NCI-H2107 treated with DMSO at 0.1 percent for 48 hours (cell line): ENCODE results near the gene RBM33.
A peak's percentile ranks its signal among the peaks of the same experiment; 100 is the strongest.

Experiments used
- DNase-seq: peaks from one replicate; lab custom pipeline; 2025; ENCODE audit not compliant: unreplicated experiment; lab: John Stamatoyannopoulos, UW

Gene RBM33

GRCh38 chr7:155717010-155717744, 72.7 kb downstream of the RBM33 start:
- no peak for DNase-seq

GRCh38 chr7:155721056-155721455, 76.6 kb downstream of the RBM33 start:
- no peak for DNase-seq

DNA sequence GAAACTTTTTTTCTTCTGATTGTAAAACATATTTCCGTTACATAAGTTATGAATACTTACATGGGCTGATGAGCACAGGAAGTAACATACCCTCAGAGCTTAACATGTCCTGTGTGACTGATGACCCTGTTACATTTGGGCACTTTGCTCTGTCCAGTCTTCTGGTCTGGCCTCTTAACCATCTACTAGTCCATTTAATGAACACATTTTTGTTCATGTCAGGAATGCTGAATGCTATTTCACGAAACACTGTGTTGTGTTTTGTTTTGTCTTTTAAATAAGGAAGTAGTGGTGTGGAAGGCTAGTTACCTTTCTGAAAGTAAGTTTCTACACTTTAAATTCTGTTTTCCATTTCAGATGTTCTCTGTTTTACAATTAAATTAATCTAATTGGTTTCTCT, 77.7 kb downstream of the RBM33 start:
- no peak for DNase-seq

DNA sequence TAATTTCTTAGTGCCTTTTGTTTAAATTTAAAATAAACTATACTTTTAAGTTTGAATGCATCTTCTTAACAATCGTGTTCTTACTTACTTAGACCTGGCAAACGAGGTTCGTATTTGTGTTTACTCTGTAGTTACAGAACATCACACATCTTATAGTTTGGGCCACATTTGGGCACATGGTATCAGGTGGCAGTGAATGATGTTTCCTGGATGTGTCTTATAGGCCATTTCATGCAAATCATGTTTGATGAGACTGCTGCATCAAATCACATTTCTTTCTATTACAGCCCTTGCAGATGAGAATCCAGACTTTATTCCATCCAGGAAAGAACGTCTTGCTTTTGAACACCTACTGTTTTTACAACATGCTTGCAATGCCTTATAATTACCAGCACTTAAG, 78.5 kb downstream of the RBM33 start:
- DNase-seq = no peak

DNA sequence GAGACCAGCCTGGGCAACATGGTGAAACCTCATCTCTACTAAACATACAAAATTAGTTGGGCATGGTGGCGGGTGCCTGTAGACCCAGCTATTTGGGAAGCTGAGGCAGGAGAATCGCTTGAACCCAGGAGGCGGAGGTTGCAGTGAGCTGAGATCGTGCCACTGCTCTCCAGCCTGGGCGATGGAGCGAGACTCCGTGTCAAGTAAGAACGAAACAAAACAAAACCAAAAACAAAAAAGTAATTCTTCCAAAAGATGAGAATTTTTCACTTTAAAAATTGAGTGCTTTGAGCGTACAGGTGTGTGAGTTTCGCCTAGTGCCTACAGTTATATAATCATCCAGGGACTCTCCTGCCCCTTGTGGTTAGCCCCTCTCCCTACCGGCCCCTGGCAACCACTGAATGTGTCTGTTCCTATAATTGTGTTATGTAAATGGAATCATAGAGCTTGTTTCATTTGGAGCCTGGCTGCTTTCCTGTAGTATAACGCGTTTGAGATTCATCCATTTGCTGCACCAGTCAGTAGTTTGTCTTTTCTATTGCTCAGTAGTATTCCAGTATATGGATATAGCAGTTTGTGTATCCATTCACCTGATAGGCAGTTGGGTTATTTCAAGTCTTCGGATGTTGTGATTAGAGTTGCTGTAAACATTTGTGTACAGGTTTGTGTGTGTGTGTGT, 80.0 kb downstream of the RBM33 start:
- DNase-seq = no peak

GRCh38 chr7:155725006-155725355, 80.5 kb downstream of the RBM33 start:
- DNase-seq = no peak

GRCh38 chr7:155727616-155728015, 83.2 kb downstream of the RBM33 start:
- DNase-seq = no peak

DNA sequence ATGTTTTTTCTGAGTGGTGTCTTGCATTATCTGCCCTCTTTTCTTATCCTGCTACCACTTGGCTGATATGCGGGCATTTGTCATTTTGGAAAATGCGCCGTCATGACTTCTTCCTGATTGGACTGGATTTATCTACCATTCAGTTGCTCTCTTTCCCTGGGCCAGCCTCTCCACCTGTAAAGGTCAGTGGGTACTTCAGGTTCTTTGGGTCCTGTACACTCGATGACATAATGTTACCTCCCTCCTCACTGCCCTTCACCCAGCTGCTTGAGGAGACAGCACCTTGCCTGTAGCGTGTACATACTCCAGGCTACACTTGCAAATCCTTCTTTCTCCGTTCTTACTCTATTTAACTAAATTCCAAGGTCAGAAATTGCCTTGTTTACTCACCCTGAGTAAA, 83.7 kb downstream of the RBM33 start:
- DNase-seq = no peak

DNA sequence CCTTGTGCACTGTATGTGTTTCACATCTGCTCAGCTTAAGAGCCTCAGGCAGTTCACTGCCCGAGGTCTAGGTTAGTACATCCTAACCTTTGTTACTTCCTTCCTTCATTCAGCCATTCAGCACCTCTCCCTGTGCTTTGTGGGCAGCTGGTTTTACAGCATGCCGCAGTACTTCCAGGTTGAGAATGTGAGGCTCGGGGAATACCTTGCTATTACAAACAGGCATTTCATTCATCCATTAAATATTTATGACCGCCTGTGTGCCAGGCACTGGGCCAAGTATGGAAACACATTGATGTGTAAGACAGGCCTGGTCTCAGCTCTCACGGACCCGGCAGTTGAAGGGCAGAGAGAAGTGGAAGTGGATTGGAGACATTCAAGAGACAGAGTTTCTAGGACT, 85.4 kb downstream of the RBM33 start:
- no peak for DNase-seq

GRCh38 chr7:155731380-155731779, 86.9 kb downstream of the RBM33 start:
- DNase-seq = no peak

- DNase-seq = no peak
These were observed 87.4 kb downstream of the RBM33 start for GRCh38 chr7:155731871-155732270.

- DNase-seq = no peak
These were observed 87.8 kb downstream of the RBM33 start for GRCh38 chr7:155732286-155732685.

DNA sequence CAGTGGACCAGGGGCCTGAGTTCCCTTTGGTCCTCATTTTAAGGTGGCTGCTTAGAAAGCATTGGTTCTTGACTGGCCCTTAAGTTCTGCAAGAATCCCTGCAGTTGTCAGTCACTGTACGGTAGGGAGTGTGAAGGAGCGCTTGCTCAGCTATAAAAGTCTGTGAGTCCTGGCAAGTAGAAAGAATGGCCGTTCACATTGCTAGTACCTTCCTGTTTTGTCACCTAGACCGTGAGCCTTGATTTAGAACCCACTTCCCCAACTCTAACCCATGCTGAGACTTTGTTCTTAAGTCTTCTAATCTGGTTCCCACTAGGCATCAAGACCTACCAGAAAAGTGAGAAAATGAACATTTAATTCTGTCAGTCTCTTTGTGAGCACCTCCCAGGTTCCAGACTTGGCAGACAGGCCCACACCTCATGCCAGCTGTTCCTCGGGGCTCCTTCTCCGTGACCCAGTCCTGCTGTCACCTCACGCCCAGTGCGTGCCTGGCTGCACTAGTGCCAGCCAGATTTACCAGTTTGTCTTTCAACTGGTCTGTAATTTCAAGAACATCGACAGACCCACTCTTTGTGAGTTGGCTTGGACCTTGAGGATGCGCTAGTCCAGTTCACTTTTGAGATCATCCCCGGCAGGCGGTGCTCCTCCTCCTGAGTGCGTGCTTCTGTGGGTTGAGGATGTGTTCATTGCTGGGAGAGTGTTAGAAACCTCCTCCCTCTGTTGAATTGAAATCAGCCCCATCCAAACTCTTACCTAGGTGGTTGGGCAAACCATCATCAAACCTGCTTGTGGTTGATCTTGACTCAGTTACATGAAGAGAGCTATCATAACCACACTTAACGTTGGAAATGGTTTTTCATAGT, 89.4 kb downstream of the RBM33 start:
- DNase-seq = no peak

- DNase-seq = no peak
These were observed 90.0 kb downstream of the RBM33 start for GRCh38 chr7:155734445-155734809.

DNA sequence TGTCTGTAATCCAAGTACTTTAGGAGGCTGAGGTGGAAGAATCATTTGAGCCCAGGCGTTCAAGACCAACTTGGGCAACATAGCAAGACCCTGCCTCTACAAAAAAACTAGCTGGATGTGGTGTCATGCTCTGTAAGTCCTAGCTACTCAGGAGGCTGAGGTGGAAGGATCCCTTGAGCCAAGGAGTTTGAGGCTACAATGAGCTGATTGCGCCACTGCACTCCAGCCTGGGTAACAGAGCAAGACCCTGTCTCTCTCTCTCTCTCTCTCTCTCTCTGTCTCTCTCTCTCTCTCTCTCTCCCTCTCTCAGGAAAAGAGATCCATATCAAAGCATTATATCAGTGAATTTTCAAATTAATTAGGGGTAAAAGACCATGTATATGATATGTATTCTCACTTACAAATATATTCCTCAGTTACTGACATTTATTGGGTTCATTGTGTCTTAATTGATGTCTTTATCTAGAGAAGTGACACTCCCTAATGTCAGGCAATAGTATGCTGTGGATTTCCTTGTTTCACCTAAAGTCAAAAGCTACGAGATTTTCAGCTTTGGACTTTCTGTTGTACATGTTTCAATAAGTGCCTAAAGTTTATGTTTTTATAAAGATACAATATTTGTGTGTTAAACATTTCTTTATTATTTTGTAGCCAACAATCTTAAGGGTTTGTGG, 91.1 kb downstream of the RBM33 start:
- DNase-seq = no peak

GRCh38 chr7:155737590-155737989, 93.1 kb downstream of the RBM33 start:
- DNase-seq = no peak

DNA sequence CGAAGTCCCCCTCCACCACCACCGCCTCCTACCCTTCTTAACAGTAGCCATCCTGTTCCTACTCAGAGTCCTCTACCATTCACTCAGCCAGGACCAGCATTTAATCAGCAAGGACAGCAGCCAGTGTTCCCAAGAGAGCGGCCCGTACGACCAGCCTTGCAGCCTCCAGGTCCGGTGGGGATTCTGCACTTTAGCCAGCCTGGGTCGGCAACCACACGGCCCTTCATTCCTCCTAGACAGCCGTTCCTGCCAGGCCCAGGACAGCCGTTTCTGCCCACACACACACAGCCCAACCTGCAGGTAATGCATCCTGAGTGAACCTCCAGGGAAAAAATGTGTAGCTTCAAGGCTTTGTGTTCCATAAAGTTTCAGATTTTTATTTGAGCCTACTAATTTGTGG, 93.6 kb downstream of the RBM33 start:
- no peak for DNase-seq

GRCh38 chr7:155738652-155739537, 94.4 kb downstream of the RBM33 start:
- peak; percentile 50 for DNase-seq

DNA sequence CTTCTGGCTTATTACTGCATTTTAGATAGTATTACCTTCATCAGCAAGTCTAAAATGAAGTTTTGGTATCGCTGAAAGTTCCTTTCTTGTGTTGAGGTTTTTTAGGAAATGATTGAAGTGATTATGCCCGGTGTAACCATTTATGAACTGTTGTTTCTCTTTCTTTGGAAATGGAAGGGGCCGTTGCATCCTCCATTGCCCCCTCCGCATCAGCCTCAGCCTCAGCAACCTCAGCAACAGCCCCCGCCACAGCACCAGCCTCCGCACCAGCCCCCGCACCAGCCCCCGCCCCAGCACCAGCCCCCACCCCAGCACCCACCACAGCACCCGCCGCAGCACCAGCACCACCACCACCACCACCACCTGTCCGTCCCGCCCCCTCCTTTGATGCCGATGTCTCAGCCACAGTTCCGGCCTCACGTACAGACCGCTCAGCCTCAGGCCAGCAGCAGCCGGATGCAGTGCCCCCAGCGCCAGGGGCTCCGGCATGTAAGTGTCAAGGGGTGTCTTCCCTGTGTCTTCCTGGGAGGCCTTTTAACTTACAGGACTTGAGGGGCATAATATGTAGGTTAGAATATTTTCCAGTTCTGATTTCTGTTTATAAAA, 95.2 kb downstream of the RBM33 start:
- DNase-seq = no peak

GRCh38 chr7:155741082-155741481, 96.6 kb downstream of the RBM33 start:
- no peak for DNase-seq
